GM19463 (cell line): Measurements from ENCODE around the gene C7orf25.

Source experiments
- ATAC-seq: cut with Tn5 transposase; IDR thresholded peaks from one replicate; pipeline ENCODE4 v1.9.1; 2021; ENCODE audit warnings: mild to moderate bottlenecking, moderate library complexity; ENCODE audit not compliant: unreplicated experiment

Gene C7orf25

DNA sequence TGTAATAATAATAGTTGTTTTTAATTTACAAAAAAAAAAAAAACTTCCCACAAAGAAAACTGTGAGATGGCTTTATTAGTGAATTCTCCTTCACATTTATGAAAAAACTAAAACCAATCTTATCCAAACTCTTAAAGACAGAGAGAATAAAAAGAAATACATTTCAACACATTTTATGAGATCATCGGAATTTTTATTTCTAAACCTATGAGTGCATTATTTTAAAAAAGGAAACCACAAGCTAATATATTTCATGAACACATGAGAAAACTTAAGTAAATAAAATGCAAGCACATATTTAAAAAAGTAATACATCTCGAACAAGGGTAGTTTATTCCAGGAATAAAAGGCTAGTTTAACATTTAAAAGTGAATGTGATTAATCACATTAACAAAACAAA is 31.5 kb downstream of the C7orf25 start:
- ATAC-seq, result no peak

DNA sequence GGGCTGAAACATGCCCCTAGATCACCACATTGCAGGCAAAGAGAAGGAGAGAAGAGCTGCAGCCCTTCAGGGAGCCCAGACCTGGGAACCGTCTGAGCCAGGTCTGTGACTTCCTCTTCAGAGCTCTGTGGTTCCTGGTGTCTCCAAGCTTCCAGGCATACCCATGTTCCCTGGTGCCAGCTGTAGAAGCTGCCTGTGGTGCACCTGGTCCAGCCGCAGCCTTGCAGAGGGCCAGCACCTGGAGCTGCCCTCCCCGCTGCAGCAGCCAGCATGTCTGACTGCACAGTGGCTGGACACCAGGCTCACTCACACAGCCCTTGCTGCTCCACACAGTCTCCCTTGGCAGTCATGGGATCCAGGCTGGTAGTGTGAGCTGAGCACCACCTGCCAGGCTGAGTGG is 33.6 kb downstream of the C7orf25 start:
- ATAC-seq, result no peak

DNA sequence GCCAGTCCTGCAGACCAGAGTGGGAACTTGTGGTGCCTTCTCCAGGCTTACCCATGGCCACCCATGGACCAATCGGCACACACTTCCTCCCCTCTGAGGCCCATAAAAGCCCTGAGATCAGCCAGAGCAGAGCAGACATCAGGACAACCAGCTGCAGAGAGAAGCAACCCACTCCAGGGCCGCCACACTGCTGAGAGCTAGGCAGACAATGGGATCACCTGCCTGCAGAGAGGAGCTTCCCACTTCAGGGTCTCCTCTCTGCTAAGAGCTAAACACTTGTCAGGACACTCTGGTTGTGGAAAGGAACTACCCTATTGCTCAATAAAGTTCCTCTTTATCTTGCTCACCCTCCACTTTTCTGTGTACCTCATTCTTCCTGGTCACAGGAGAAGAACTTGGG is 34.0 kb downstream of the C7orf25 start:
- ATAC-seq, result no peak

DNA sequence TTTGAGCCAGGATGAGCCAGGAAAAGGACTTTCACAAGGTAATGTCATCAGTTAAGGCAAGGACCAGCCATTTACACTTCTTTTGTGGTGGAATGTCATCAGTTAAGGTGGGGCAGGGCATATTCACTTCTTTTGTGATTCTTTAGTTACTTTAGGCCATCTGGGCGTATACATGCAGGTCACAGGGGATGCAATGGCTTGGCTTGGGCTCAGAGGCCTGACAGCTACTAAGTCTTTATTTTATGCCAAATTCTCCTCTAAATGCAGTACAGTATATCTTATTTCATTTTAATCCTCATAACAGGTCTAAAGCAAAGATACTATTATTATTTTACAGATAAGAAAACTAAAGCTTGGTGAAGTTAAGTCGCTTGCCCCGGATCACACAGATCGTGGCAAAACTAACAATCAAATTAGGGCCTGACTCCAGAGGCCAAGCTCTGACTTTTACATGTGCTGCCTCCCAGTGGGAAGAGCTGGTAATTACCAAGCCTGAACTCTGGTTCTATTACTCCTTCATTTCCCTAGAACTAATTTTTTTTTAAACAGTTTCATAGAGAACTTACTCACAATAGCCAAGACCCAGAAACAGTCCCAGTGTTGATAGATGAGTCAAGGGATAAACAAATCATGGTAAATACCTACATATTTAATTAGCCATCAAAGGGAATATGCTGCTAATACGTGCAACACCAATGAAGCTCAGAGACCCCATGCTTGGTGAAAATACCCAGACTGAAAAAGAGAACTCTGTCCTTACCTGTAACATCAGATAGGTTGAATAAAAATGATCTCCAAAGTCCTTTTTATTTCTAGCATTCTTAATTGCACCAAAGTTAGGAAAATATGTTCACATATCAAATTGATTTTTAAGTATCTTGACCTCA is 35.4 kb downstream of the C7orf25 start:
- peak; percentile 78 for ATAC-seq

DNA sequence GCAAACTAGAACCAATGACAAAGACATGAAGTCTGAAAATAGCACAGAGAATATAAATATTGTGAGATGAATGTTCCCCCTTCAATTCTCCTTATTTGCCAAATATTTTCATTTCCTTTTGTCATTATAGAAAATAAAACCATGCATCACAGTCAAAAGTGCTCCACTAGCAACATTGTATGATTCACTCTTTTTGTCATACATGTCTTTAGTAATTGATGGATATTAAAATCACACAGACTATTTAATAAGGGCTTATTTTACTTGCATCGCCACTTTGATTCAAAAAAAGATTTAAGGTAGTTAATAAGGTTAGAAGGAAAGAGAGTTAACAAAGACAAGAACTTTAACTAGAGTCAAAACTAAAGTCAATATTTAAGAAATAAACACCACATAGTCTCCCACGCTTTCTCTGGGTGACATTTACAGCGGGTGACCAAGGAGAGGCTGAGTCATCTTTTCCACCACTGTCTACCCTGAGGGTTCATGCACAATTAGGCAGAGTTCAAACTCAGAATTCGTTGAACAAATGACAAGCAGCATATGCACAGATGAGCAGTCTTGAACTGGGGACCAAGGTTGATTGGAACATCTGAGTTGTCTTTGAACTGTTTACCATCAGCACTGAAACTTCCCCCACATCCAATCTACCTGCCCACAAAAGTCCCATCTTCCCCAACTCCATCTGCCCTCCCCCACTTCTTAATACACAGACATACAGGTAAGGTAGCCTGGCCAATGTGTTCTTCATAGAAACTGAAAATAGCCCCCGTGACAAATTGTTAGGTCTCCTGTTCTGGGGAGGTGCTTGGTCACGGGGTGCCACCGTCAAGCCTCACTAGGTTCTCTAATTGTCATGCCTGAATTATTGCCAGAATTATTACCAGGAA is 42.5 kb downstream of the C7orf25 start:
- peak; percentile 94 for ATAC-seq

DNA sequence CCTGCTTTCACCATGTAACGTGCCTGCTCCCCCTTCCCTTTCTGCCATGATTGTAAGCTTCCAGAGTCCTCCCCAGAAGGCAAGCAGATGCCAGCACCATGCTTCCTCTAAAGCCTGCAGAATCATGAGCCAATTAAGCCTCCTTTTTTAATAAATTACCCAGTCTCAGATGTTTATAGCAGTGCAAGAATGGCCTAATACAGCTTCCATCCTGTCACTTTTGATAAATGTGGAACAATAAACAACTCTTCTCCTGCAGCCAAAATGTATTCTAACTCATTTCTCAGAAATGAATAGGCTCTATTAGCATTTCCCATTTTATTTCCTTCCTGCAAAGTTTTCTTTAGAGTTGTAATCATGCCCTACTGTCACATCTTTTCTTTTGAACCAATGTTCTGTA is 43.4 kb downstream of the C7orf25 start:
- no peak for ATAC-seq
